HG03520 (cell line): Measurements from ENCODE around the gene HES2.
"Not testable (repeated sequence)": the region's sequence is repeated elsewhere in the genome, so short reads cannot be mapped to it uniquely, and the experiment has no call there.

ENCODE experiments used
- ATAC-seq: cut with Tn5 transposase; IDR thresholded peaks from one replicate; pipeline ENCODE4 v1.9.1; 2021; ENCODE audit warnings: mild to moderate bottlenecking, moderate library complexity; ENCODE audit not compliant: unreplicated experiment

HES2 gene, protein sequence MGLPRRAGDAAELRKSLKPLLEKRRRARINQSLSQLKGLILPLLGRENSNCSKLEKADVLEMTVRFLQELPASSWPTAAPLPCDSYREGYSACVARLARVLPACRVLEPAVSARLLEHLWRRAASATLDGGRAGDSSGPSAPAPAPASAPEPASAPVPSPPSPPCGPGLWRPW

DNA sequence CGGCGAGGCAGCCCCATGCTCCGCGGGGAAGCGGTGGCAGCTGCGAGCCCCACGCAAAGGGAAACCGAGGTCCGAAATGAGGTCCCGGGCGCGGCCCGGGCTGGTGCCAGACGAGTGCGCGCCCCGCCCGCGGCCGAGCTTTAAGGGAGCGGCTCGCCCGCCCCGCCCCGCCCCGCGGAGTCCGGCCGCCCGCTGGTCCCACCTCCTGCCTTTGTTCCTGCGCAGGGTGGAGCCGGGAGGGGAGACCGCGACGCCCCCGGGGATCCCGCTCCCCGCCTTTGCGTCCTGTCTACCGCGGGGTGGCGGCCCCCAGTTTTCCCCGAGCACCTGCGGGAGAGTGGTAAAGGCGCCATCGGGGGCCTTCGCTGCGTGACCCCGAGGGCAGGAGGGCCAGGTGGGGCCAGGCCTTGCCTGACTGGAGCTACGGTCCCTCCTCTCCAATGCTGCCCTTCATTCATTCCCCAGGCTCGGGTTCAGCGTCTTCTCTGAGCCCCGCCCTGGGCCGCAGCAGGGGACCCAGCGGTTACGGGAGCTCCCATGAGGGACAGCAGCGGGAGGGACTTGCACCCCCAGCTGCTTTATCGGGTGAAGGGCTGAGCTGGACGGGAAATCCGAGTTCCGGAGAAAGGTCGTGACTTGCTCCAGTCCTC, at the start of gene HES2:
TSS of gene HES2 (minus strand) at position 116 of the 650 bp plus-strand sequence. CDS start at position 17, 99 bp downstream.
- ATAC-seq, result no peak

DNA sequence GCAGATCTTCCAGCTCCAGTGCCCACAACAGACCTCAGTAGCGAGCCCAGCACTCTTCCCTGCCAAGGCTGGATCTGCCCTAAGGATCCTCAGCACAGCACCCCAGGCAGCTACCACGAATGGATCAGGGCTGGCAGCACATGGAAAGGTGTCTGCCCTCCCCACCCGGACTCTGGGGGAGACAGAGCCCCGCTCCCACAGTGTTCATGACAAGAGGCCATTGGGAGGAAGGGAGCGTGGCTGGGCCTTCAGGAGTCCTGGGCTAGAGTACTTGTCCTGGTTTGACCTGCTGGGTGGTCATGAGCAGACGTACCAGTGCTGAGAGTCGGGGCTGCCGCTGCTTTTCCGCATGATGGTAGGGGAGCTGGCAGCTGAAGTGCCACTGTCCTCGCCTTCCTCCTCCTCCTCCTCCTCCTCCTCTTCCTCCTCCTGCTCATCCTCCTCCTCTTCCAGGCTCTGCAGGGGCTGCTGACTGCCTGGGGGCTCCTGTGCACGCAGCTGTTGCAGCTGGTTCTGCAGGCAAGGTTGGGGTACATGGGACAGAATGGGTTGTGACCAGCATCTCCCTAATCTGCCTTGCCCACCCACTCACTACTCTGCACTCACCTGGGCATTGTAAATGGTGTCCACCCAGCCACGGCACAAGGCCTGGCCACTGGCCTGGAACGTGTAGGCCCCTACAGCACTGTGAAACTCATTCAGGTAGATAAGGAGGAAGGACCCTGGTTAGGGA, 49.2 kb upstream of the HES2 start:
- no peak for ATAC-seq

DNA sequence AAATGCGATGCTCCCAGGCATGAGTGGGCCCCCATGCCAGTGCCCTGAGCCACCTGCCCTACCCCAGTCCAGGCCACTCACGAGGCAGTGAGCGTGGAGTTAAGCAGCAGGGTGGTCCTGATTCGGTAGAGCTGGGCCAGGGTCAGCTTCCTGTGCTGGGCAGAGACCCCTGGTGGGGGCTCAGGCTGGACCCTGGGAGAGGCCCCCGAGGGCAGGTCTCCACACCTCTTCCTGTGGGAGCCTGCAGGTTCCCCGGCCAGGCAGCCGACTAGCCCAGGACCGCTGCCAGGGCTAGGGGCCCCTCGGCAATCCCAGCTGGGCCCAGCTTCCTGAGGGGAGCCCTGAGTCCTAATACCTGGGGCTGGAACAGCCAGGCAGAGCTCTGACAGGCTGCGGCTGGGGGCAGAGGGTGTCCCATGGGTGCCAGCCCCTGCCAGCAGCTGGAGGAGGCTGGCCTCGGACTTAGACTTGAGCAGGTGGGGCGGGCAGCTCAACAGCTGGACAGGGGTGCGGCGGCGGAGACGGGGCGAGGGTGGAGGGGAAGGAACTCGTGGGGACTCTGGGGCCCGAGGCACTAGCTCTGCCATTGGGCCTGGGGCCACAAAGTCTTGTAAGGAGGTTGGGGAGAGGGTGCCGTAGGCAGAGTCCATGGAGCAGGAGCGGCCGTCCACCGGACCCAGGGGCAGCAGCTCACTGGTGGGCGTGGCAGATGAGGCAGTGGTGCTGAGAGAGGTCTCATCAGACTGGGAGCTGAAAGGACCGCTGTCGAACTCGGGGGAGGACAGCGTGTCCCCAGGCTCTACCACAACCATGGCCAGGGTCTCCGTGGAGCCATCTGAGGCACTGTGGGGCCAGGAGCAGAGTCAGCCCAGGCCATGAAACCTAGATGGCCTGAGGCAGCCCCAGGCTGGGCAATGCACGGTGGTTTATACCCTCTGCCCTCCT, 48.3 kb upstream of the HES2 start:
- no peak for ATAC-seq

DNA sequence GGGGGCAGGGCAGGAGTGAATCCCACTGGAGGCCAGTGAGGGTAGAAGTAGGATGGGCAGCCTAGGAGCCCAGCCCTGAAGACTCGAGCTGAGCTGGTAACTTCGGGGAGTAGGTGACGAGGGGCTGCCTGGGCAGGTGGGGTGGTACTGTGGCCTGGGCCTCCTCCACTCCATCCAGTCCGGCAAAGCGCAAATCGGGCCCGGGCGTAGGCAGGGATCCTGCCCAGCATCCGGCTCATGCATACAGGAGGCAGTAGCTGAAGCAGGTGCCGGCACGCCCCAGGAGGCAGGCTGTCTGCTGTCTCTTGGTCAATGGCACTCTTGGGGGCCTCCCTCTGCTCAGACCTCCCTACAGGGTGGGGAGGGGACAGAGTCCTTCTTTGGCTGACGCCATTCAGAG, 47.5 kb upstream of the HES2 start:
- ATAC-seq, result no peak

DNA sequence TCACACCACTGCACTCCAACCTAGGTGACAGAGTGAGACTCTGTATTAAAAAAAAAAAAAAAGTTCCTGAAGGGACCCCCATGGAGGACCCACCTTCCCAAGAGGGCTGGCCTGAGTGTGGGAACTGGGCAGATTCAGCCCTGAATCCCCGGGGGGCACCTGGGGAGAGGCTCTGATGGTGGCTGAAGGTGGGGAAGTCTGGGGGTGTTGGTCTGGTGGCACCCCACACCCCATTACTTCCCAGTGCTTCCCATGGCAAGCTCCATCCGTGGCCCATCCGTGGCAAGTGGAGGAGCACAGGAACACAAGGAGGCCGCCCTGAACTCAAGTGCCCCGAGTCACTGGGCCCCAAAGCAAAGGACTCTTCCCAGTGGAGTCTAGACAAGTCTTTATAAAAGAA, 47.0 kb upstream of the HES2 start:
- ATAC-seq, result no peak

DNA sequence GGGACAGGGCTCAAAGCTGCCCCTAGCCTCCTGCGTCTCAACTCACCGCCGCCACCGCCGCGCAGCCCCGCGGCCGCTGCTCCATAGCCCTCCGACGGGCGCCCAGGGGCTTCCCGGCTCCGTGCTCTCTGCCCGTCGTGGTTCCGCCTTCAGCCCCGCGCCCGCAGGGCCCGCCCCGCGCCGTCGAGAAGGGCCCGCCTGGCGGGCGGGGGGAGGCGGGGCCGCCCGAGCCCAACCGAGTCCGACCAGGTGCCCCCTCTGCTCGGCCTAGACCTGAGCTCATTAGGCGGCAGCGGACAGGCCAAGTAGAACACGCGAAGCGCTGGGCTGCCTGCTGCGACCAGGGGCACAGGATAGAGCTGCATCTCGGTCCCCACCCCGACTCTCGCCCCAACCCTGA, 46.3 kb upstream of the HES2 start, which contains the start of gene TNFRSF25:
TSS of gene TNFRSF25 (minus strand) at position 151 of the 400 bp plus-strand sequence. CDS start at position 85, 66 bp downstream.
- no peak for ATAC-seq

DNA sequence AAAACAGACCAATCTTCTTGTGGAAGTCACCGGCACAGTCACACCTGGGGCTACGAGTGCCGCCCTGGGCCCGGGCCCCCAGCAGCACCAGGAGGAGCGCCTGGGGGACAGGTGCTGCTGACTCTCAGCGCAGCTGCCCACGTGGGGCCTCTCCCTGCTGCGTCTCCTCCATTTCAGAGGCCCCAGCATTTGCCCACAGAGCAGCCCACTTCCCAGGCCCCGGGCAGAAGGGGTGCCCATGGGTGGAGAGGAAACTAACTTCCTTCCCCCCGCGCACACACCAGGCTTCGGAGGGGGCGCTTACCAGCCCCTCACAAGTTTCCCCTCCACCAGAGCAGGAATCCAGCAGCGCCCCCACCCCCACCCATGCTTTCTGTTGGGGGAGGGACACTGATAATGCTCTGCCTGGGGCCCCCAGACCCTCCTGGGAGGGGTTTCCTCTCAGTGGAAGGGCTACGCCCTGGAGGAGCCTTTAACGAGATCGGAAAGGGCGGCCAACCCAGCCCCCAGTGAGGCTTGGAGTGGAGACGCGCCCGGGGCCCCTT, 45.8 kb upstream of the HES2 start:
- ATAC-seq, result no peak

DNA sequence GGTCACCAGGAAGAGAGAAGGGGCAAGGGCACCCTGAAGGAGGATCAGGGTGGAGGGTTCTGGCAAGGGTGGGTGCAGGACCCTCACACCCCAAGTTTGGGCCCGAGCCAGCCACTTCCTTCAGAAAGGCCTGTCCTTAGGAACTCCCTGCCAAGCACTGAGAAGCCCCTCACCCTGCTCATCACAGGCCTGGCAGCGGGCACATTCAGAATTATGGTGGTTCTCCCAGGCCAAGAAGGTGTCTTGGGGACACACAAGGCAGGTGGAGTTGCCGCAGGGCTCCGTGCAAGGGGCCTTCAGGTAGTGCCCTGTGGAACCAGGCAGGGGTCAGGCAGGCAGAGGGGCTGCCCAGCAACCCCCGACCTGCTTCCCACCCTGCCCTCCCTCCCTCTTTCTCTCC, 45.2 kb upstream of the HES2 start:
- ATAC-seq, result no peak

DNA sequence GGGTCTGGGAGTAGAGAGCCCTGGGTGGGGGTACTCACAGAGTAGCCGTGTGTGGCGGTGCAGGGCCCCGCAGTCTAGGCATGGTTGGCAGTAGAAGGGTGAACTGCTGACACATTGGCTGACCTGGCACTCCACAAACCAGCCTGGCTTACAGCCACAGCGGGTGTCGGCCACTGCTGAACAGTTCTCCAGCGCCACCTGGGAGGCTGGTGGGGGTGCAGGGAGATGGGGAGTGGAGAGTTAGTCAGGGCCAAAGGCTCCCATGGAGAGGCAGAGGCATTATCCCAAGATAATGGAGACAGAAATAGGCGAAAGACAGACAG, 44.8 kb upstream of the HES2 start:
- ATAC-seq, result no peak

DNA sequence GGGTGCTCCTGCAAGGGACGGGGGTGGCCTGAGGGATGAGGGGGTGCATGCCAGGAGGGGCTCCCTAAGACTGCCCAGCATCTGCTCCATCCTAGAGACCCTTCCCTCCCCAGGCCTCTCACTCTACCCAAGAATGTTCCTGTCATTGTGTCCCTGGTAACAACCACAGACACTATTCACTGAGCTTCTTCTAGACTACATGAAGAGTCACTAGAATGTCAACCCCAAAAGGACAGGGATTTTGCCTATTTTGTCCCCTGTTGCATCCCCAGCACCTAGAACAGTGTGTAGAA, 43.3 kb upstream of the HES2 start:
- no peak for ATAC-seq

DNA sequence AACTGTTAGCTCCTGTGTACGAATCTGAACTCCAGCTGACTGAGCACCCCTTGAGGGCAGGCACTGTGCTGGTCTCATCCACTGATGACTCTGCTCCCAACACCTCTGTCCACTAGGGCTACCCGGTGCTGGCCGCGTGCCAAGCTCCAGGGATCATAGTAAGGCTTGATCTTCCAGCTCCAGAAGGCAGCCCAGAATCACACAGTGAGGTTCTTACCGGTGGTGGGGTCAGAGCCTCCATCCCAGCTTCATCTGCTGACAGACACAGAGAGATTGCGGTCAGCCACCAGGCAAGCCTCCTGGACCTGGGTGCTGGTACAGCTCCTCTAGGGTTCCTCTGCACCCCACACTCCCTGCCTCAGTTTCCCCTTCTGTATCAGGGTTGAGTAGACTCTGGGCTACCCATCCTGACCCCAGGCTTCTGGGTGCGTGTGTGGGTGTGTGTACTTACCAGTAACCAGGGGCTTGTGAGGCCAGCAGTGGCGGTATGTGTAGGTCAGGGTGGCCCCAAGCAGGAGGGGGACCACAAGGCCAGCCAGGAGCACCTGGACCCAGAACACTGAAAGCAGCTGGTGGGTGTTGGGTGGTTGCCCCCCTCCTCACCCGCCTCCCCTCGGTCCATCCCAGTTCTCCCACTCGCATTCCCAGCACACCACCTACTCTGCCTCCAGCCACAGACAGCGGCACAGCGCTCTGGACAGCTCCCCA, 42.8 kb upstream of the HES2 start:
- ATAC-seq, result no peak

DNA sequence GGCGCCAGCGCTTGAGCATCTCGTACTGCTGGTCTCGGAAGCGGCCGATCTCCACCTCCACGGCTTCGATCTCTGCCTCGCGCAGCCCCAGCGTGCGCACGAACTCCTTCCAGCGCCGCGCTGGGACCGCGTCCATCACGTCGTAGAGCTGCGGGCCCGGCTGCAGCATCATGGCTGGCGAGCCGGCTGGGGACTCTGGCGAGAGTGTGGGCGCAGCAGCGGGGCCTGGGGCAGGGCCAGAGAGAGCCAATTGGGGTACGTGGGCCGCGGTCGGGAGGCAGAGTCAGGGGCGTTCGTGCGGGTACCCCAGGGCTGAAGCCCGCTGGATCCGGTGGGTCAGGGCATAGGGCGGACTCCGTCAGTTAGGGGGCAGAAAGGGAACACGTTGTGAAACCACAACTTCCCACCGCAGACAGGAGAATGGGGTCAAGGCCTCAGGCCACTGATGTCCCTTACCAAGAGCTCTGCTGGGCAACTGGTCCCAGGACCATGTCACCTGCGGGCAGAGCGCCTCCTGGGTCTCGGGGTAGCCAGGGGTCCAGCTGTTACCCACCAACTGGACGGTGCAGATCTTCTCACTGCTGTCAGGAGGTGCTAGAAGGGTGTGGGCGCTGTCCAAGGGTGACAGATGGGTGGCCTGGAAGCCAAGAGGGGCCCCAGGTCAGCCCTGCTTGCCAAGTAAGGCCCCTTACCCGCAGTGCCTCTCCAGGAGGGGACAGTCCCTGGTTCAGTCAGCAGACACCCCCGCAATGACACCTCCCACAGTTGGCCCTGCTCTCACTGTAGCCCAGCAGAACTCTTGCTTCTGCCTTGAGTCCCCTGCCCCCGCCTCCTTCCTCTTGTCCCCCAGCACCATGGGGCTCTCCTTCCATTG, 42.1 kb upstream of the HES2 start:
- no peak for ATAC-seq

DNA sequence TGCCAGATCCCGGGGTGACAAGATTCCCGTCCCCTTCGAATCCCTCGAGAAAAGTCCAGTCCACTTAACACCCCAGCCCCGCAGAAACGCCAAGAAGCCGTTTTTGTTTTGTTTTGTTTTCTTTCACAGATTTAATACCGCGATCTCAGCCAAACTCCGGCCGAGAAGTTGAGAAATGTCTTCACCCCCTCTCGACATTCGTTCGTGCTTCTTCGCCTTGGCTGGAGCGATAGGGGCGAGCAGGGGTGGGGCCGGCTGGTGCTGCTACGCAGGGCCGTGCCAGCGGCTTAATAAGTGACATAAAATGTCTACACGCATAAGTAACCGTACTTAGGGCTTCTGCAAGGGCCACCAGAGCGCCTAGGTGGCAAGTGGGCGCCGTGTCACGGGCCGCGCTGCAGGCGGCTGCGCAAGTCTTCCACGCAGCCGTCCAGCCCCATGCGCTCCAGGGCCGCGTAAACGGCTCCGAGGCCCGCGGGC, 41.4 kb upstream of the HES2 start:
- no peak for ATAC-seq

DNA sequence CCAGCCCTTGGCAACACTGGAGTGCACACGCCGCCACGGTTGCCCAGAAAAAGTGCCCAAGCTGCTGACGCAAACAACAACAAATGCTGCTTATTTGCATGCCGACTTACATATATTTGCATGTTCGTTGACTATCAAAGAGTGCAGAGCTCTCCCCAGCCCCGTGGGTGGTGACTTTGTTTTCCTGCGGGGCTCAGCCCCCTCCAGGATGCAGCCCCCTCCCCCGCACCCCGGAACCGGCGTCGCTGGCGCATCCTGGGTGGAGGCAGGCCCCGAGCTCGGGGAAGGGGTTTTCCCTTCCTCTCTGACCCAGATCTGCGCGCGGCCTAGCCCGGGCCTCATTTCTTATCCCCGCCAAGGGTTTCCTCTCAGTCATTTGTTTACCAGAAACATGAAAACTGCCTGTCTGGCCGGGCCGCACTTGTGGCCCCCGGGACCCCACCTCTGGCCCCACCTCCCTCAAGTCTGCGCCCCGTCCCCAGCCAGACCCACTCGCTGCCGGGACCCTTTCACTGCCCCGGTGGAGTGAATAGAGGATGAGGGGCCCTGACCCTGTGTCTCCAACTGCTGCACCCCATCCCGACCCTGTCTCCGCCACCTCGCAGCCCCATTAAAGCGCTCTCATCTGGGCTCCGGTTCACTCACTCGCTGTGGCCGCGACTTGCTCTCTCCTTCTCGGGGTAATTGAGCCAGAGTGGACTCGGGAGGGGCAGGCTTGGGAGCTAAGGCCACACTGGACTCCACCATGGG, 40.8 kb upstream of the HES2 start:
- ATAC-seq, result no peak

DNA sequence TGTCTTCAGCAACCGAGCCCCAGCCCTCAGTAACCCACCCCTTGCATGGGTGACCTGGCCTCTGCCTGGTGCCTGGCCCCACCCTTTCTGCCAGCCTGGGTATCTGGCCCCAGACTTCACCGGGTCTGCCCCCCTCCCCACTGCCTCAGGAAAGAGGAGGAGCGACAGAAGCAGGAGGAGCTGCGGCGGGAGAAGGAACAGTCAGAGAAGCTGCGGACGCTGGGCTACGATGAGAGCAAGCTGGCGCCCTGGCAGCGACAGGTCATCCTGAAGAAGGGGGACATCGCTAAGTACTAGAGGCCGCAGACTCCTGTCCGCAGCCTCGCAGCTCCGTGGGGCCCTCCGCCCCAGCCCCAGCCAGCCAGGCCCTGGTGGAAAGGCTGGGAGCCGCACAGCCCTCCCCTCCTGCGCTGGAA, 40.1 kb upstream of the HES2 start:
- no peak for ATAC-seq

DNA sequence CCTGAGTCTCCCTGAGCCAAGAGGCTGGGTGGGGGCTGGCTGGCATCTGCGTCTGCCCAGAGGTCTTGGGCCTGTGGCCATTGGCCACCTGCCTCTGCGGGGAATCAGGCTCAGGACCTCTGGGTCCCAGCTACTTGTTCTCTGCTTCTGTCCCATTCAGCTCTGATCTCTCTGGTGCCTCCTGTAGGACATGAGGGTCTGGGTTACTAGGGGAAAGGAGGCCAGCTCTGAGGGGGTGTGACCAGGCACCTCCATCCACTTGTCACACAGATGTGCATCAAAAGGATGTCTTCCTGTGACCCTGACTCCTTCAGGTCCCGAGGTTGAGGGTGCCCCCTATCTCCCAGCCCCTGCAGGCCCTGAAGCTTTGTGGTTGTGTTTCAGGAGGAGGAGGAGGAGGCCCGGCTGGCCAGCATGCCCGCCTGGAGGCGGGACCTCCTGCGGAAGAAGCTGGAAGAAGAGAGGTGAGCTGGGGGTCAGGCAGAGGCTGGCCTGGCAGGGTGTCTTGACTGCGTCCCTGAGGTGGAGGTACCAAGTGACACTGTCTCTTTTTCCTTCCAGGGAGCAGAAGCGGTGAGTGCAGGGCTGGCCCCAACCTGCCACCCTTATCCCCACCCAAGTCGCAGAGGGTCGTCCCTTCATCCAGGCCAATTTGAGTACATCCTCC, 37.2 kb upstream of the HES2 start:
- ATAC-seq, result no peak

DNA sequence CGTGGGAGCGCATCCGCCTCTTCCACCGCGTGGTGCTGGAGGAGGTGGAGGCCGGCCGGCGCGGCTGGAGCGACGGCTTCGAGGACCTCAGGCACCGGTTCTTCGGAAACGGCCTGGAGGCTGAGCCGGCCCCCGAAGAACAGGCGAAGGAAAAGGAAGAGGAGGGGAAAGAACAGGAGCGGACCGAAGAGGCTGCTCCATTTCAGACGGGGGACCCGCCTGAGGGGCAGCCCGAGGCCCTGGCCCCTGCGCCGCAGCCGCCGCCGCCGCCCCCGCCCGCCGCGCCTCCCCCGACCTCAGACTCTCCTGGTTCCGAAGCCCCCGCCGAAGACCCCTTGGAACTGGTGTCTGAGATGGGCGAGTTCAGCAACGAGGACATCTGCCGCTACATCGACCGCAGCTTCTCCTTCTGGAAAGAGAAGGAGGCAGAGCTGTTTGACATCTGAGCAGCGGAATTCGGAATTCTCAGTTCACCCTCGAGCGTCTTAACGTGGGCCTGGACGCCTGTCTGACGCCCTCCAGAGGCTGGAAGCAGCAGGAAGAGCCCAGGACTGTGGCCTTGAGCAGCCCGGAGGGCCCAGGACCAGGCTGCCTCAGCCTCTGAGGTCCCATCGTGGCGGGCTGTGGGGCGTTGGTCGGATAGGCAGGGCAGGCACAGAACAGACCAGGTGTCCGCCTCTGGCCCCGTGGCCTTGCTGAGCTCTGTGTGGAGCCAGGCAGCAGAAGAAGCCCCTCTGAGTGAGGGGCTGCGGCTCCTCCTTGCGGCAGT, 36.2 kb upstream of the HES2 start:
- not testable (repeated sequence) for ATAC-seq
